ENCODE measurements around the gene BCL2L2. TPM values are rescaled to one million over a fixed set of nuclear protein-coding genes. Genes with fewer than 3 reads are reported as not detected.

BCL2L2 gene
- total RNA-seq, 1 donor from 2014 or later: 23.7 TPM

DNA sequence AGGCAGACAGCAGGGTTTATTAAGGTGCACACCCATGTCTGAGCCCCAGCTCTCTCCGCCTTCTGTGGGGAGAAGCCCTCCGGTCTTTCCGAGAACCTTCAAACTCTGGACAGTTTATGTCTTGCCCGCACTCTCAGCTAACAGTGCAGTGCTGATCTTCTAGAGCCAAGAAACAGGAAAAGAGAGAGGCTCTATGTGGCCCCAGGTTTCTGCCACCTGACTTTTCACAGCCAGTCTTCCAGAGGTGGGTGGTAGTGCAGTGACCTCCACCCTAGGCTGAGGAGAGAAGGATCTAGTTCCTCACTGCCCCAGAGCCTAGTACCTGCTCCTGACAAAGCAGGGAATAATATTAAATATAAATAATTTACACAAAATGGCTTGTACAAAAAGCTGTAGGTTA is 50.0 kb downstream of the BCL2L2 start:
- H3K4me1 Mint-ChIP-seq (ENCODE audit: low read depth): peaks cover 5% of the 10 kb centered on the region
- H3K9me3 Mint-ChIP-seq (ENCODE audit: low read depth): no peaks in the 10 kb centered on the region
- peaks cover 6% of the 10 kb centered on the region for H3K36me3 Mint-ChIP-seq (ENCODE audit: insufficient read depth)
- H3K27ac Mint-ChIP-seq: no peak overlapping the region
- TF ChIP-seq, protein P1, sequence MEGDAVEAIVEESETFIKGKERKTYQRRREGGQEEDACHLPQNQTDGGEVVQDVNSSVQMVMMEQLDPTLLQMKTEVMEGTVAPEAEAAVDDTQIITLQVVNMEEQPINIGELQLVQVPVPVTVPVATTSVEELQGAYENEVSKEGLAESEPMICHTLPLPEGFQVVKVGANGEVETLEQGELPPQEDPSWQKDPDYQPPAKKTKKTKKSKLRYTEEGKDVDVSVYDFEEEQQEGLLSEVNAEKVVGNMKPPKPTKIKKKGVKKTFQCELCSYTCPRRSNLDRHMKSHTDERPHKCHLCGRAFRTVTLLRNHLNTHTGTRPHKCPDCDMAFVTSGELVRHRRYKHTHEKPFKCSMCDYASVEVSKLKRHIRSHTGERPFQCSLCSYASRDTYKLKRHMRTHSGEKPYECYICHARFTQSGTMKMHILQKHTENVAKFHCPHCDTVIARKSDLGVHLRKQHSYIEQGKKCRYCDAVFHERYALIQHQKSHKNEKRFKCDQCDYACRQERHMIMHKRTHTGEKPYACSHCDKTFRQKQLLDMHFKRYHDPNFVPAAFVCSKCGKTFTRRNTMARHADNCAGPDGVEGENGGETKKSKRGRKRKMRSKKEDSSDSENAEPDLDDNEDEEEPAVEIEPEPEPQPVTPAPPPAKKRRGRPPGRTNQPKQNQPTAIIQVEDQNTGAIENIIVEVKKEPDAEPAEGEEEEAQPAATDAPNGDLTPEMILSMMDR (IDR thresholded peaks at IDR 0.05; ENCODE audit: unreplicated experiment): no peak
- H3K27me3 Mint-ChIP-seq: peaks cover 23% of the 10 kb centered on the region
- no peak overlapping the region for H3K4me3 Mint-ChIP-seq (ENCODE audit: low read depth)
- no peak for DNase-seq (ENCODE audit: low spot score, unreplicated experiment)

DNA sequence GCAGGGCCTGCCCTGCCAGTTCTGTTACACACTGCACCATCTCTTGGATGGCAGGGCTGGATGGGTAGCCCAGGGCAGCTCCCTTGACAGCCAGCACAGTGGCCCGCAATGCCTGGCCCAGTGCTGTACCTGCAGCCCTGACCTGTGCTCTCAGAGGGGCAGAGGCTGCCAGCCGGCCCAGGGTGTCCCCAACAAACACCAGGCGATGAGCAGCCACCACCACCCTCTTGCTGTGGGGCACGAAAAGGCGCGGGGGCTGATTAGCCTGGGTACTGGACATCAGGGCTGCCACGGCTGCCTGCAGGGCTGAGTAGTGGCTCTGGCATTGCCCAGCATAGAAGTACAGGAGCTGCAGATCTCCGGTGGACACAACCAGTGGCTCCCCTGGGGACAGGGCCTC is 50.6 kb downstream of the BCL2L2 start:
- TF ChIP-seq, protein P1 (IDR thresholded peaks at IDR 0.05; ENCODE audit: unreplicated experiment): no peak
- H3K9me3 Mint-ChIP-seq (ENCODE audit: low read depth): no peaks in the 10 kb centered on the region
- H3K36me3 Mint-ChIP-seq (ENCODE audit: insufficient read depth): peaks cover 6% of the 10 kb centered on the region
- H3K27me3 Mint-ChIP-seq: peaks cover 23% of the 10 kb centered on the region
- no peak overlapping the region for H3K4me3 Mint-ChIP-seq (ENCODE audit: low read depth)
- no peak for DNase-seq (ENCODE audit: low spot score, unreplicated experiment)
- H3K4me1 Mint-ChIP-seq (ENCODE audit: low read depth): peaks cover 8% of the 10 kb centered on the region
- no peak overlapping the region for H3K27ac Mint-ChIP-seq

DNA sequence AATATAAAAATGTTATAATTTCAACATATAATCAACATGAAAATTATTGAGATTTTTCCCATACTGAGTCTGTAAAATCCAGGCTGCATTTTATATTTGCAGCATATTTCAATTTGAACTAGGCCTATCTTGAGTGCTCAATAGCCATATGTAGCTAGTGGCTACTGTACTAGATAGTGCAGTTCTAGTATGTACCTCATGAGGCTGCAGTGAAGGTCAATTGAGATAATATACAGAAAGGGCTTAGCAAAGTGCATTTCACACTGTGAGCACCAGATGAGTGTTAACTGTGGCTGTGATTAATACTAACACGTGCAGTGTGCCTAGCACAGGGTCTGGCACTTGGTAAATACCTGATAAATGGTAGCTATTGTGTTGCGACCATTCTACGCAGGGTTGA is 51.4 kb downstream of the BCL2L2 start:
- Mint-ChIP-seq H3K4me3 (ENCODE audit: low read depth) (no peak overlapping the region), H3K4me1 (ENCODE audit: low read depth) (peaks cover 10% of the 10 kb centered on the region), H3K27ac (no peak overlapping the region), H3K9me3 (ENCODE audit: low read depth) (no peaks in the 10 kb centered on the region), H3K27me3 (peaks cover 21% of the 10 kb centered on the region), H3K36me3 (ENCODE audit: insufficient read depth) (peaks cover 6% of the 10 kb centered on the region)
- no peak for DNase-seq (ENCODE audit: low spot score, unreplicated experiment)
- TF ChIP-seq, protein P1 (IDR thresholded peaks at IDR 0.05; ENCODE audit: unreplicated experiment): no peak

DNA sequence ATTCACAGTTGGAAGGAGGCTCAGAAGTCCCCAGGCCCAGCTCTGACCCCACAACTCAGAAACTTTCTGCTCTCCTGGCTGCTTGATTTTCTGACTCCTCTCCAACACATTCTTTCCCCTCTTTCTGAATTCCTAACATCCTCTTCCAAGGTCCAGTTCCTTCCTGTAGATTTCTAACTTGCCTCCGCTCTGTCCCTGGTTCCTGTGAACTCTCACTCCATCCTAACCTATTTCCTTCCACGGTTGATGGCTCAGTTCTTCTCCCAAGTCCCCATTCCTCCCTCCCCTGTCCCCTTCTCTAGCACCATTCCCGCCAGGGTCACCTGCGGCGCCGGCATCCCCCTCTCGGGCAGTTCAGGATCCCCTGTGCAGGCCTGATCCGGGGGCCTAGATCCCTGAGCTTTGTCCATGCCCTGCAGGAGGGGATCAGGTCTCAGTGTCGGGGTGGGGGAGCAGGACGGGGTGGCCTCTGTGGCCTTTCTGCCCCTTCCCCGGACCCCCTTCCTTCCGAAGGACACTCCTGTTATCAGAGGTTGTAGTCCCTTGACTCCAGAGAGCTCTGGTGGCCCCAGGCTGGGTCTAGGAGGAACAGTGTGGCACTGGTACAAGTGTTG is 52.0 kb downstream of the BCL2L2 start:
- Mint-ChIP-seq H3K27me3 (peaks cover 15% of the 10 kb centered on the region), H3K4me1 (ENCODE audit: low read depth) (peaks cover 10% of the 10 kb centered on the region), H3K9me3 (ENCODE audit: low read depth) (no peaks in the 10 kb centered on the region), H3K27ac (no peak overlapping the region), H3K4me3 (ENCODE audit: low read depth) (no peak overlapping the region), H3K36me3 (ENCODE audit: insufficient read depth) (peaks cover 6% of the 10 kb centered on the region)
- TF ChIP-seq, protein P1 (IDR thresholded peaks at IDR 0.05; ENCODE audit: unreplicated experiment): no peak
- no peak for DNase-seq (ENCODE audit: low spot score, unreplicated experiment)

DNA sequence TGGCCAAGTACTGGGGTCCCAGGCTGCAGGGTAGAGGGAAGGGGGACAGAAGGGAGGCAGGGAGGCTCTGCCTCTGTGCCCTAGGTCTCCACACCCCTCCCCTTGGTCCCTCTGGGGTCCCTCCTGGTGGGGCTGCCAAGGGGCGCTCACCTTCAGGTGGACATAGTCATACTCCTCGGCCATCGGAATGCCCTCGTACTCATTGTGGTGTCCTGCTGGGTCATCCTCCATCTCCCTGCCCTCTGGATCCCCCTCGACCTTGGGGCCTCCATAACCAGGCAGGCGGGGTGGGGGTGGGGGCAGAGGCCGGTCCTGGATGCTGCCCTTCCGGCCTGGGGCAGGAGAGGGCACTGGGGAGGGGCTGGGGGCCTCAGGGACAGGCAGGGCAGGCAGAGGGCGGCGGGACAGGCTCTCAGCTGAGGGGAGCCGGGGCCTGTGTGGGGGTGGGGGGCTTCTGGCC is 52.6 kb downstream of the BCL2L2 start:
- Mint-ChIP-seq H3K4me1 (ENCODE audit: low read depth) (peaks cover 13% of the 10 kb centered on the region), H3K27me3 (peaks cover 10% of the 10 kb centered on the region), H3K36me3 (ENCODE audit: insufficient read depth) (peaks cover 6% of the 10 kb centered on the region), H3K27ac (no peak overlapping the region), H3K4me3 (ENCODE audit: low read depth) (no peak overlapping the region), H3K9me3 (ENCODE audit: low read depth) (no peaks in the 10 kb centered on the region)
- TF ChIP-seq, protein P1 (IDR thresholded peaks at IDR 0.05; ENCODE audit: unreplicated experiment): no peak
- DNase-seq (ENCODE audit: low spot score, unreplicated experiment): no peak

Data from progenitor cell of endocrine pancreas (in vitro differentiated cells).